Measurements from ENCODE around the gene NBAS.

DNA sequence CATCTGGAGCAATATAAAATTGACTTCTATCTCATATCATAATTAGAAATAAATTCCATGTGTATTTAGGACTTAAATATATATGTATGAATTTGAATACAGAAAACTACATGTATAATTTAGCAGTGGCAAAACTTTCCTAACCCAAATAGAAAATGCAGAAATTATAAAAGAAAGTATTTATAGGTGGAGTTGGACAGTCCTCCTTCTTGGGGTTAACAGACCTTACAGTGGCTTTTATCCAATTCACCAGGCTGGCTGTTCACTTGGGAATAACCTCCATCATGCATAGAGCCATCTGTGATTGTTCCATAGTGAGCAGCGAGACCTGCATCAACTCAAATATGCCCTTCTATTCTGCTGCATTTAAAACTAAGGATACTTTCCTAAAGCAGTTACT, 38.9 kb upstream of the NBAS start:
- TF ChIP-seq, protein P1, sequence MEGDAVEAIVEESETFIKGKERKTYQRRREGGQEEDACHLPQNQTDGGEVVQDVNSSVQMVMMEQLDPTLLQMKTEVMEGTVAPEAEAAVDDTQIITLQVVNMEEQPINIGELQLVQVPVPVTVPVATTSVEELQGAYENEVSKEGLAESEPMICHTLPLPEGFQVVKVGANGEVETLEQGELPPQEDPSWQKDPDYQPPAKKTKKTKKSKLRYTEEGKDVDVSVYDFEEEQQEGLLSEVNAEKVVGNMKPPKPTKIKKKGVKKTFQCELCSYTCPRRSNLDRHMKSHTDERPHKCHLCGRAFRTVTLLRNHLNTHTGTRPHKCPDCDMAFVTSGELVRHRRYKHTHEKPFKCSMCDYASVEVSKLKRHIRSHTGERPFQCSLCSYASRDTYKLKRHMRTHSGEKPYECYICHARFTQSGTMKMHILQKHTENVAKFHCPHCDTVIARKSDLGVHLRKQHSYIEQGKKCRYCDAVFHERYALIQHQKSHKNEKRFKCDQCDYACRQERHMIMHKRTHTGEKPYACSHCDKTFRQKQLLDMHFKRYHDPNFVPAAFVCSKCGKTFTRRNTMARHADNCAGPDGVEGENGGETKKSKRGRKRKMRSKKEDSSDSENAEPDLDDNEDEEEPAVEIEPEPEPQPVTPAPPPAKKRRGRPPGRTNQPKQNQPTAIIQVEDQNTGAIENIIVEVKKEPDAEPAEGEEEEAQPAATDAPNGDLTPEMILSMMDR (conservative IDR thresholded peaks at IDR 0.05; ENCODE audit: low read depth, low read length), result no peak
- no peak for TF ChIP-seq RAD21 (IDR thresholded peaks at IDR 0.05; ENCODE audit: low read length)
- TF ChIP-seq POLR2A (IDR thresholded peaks at IDR 0.05; ENCODE audit: low read depth, low read length), result no peak
- no peak for TF ChIP-seq RCOR1 (IDR thresholded peaks at IDR 0.05; ENCODE audit: insufficient replicate concordance, low read length)
- no peak for TF ChIP-seq BHLHE40 (IDR thresholded peaks at IDR 0.05; ENCODE audit: low read depth, low read length)
- TF ChIP-seq SMC3 (IDR thresholded peaks at IDR 0.05; ENCODE audit: low read depth, low read length), result no peak
- TF ChIP-seq MAFK (IDR thresholded peaks at IDR 0.05; ENCODE audit: low read depth, low read length), result no peak
- no peak for TF ChIP-seq MXI1 (IDR thresholded peaks at IDR 0.05; ENCODE audit: borderline replicate concordance, low read depth, low read length)
- TF ChIP-seq RFX5 (IDR thresholded peaks at IDR 0.05; ENCODE audit: low read depth, low read length), result no peak
- TF ChIP-seq NFE2L2 (IDR thresholded peaks at IDR 0.05; ENCODE audit: low read depth, low read length), result no peak
- TF ChIP-seq FOS (IDR thresholded peaks at IDR 0.05; ENCODE audit: low read depth, low read length), result no peak

Data from IMR-90 (cell line).